SH-SY5Y (cell line): ENCODE data around the gene SKAP1.

ENCODE experiments used
- GATA2 ChIP-seq: IDR thresholded peaks from 2 replicates; pipeline ENCODE4 v1.6.1; 2011; ENCODE audit warnings: mild to moderate bottlenecking, low read depth, low read length
- GATA3 ChIP-seq: IDR thresholded peaks from 2 replicates; pipeline ENCODE4 v1.6.1; 2011; ENCODE audit warnings: low read depth, mild to moderate bottlenecking, low read length, moderate library complexity

DNA sequence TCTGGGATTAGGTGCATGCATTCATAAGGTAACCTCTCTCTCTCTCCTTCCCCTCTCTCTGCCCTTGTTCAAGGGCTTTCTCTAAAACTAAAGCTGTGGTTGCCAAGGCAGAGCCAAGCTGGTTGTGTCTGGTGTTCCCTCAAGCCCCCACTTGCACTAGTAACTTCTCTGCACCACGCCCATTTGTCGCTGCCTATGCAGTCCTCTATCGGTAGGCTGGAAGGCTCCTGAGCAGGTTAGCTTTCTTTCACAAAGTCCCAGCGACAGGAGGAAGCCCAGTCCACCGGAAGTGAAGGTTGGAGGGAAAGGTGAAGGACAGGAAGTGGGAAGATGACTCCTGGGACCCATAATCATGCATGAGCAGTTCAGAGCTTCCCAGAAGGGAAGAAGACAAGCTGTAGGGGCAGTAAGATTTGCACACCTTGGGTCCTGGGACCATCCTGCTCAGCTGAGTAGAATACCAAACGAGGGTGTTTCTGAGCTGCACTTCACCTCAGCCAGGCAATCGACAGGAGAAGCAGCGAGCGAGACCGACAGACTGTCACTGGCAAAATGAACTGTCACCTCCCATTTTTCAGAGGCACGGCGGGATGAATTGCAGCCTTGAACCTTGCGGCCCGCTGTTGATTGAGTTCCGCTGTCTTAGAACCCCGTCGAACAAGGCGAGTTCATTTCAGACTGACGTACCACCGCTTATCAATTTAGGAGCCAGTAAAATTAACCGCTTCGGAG, 14.7 kb upstream of the SKAP1 start:
- TF ChIP-seq GATA2 (no peak), GATA3 (no peak)
